ENCODE measurements around the gene EFNA5. TPM values are rescaled to one million over a fixed set of nuclear protein-coding genes. Genes with fewer than 3 reads are reported as not detected.

Gene EFNA5
- total RNA-seq, 2 donors from 2014 or later, result 9.7 to 11.1 TPM

DNA sequence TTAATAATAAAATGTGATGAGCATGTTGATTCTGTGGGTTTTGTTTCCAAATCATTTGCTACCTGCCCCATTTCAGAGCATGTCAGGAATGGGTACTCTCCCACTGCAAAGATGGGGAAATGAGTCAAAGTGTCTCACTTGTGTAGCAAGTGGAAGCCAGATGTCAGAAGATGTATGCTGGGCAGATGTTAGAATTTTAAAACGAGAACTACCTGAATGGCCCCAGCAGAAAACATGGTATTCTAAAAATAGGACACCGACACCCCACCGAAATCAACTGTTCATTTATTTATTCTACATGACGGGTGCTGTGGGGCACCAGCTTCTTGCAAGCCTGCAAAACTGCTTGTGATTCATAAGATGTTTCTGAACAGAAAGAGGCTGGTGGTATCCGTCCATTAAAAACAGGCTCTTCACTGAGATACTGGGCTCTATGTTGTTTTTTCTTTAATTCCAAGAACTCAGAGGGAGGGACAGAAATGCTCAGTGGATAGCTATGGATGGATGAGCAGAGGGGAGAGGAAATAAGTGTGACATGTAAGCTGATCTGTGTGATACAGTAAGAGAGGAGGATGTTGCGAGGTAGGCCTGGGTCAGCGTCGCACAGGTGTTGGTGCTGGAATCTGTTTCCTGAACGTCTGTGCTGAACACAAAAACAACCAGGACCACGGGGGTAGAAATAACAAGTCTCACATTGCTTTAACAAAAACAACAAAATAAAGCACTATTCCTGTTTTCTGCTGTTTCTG, 157.2 kb downstream of the EFNA5 start:
- Histone ChIP-seq H3K9ac (ENCODE audit: low read depth in 2 of 2, low read length in 2 of 2) (no peak overlapping the region), H3K4me1 (no peaks in the 10 kb centered on the region), H3K27me3 (no peaks in the 10 kb centered on the region), H3K27ac (no peak overlapping the region), H3K9me3 (no peaks in the 10 kb centered on the region), H3K4me3 (no peak overlapping the region), H3K36me3 (no peaks in the 10 kb centered on the region)
- intact Hi-C loops (cut with DNase I), result no loop called here
- TF ChIP-seq, protein P1, sequence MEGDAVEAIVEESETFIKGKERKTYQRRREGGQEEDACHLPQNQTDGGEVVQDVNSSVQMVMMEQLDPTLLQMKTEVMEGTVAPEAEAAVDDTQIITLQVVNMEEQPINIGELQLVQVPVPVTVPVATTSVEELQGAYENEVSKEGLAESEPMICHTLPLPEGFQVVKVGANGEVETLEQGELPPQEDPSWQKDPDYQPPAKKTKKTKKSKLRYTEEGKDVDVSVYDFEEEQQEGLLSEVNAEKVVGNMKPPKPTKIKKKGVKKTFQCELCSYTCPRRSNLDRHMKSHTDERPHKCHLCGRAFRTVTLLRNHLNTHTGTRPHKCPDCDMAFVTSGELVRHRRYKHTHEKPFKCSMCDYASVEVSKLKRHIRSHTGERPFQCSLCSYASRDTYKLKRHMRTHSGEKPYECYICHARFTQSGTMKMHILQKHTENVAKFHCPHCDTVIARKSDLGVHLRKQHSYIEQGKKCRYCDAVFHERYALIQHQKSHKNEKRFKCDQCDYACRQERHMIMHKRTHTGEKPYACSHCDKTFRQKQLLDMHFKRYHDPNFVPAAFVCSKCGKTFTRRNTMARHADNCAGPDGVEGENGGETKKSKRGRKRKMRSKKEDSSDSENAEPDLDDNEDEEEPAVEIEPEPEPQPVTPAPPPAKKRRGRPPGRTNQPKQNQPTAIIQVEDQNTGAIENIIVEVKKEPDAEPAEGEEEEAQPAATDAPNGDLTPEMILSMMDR (IDR thresholded peaks at IDR 0.05), result no peak
- DNase-seq, result no peak

DNA sequence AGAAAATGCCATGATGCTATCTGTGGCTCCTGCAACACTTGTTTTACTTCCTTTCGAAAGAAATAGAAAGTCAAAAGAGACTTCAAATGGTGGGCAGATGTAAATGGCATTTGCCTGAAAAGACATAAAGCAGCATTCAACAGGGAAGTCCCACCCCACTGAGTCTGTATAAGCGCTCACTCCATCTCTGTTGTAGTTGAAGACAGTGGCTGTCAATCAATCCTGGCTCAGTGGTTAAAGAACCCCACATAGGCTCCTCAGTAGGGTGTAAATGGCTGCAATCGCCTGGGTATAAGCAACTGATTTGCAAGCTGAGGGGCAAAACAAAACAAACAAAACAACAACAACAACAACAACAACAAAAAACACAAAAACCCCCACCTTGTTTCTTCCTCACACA, 158.7 kb downstream of the EFNA5 start:
- Histone ChIP-seq H3K27me3 (no peaks in the 10 kb centered on the region), H3K27ac (no peak overlapping the region), H3K4me1 (no peaks in the 10 kb centered on the region), H3K9ac (ENCODE audit: low read depth in 2 of 2, low read length in 2 of 2) (no peak overlapping the region), H3K4me3 (no peak overlapping the region), H3K9me3 (no peaks in the 10 kb centered on the region), H3K36me3 (no peaks in the 10 kb centered on the region)
- intact Hi-C loops (cut with DNase I), result no loop called here
- no peak for DNase-seq
- TF ChIP-seq, protein P1 (IDR thresholded peaks at IDR 0.05), result no peak

GRCh38 chr5:107510125-107510524, 160.6 kb downstream of the EFNA5 start:
- Histone ChIP-seq H3K27me3 (no peaks in the 10 kb centered on the region), H3K9ac (ENCODE audit: low read depth in 2 of 2, low read length in 2 of 2) (no peak overlapping the region), H3K9me3 (no peaks in the 10 kb centered on the region), H3K4me1 (no peaks in the 10 kb centered on the region), H3K27ac (no peak overlapping the region), H3K36me3 (no peaks in the 10 kb centered on the region), H3K4me3 (no peak overlapping the region)
- TF ChIP-seq, protein P1 (IDR thresholded peaks at IDR 0.05), result no peak
- no peak for DNase-seq
- intact Hi-C loops (cut with DNase I), result no loop called here

GRCh38 chr5:107508097-107508496, 162.6 kb downstream of the EFNA5 start:
- Histone ChIP-seq H3K27ac (no peak overlapping the region), H3K4me1 (no peaks in the 10 kb centered on the region), H3K9ac (ENCODE audit: low read depth in 2 of 2, low read length in 2 of 2) (no peak overlapping the region), H3K9me3 (no peaks in the 10 kb centered on the region), H3K27me3 (no peaks in the 10 kb centered on the region), H3K36me3 (no peaks in the 10 kb centered on the region), H3K4me3 (no peak overlapping the region)
- intact Hi-C loops (cut with DNase I), result no loop called here
- TF ChIP-seq, protein P1 (IDR thresholded peaks at IDR 0.05), result no peak
- DNase-seq, result no peak

GRCh38 chr5:107505763-107506534, 164.8 kb downstream of the EFNA5 start:
- no peaks in the 10 kb centered on the region for H3K36me3 ChIP-seq
- no peak overlapping the region for H3K4me3 ChIP-seq
- DNase-seq, result peak; percentile 21
- H3K27me3 ChIP-seq, result no peaks in the 10 kb centered on the region
- TF ChIP-seq, protein P1 (IDR thresholded peaks at IDR 0.05), result no peak
- intact Hi-C loops (cut with DNase I), result no loop called here
- peak overlapping the region in 1 of 2 donors; percentile 28 for H3K9ac ChIP-seq (ENCODE audit: low read depth in 2 of 2, low read length in 2 of 2)
- peak overlapping the region; percentile 11 for H3K27ac ChIP-seq
- no peaks in the 10 kb centered on the region for H3K9me3 ChIP-seq
- no peaks in the 10 kb centered on the region for H3K4me1 ChIP-seq

Data from colonic mucosa (tissue), 4 donors.